Keratinocyte (primary cell): ENCODE data around the gene VMP1. TPM values are rescaled to one million over a fixed set of nuclear protein-coding genes. Genes with fewer than 3 reads are reported as not detected.

Source experiments
- DNase-seq: peaks from one replicate; pipeline ENCODE4 v3.0.0-alpha.2; 2011; ENCODE audit warnings: low read depth, missing footprints, low spot score
- FAIRE-seq: peaks from 2 replicates; lab custom pipeline; 2011; peaks lifted over from hg19 to GRCh38; lab: Jason Lieb, UNC
- H2AFZ ChIP-seq: 2 replicates; pipeline ENCODE4 v1.6.0; 2012; ENCODE audit warnings: low read length, control low read depth, inconsistent platforms; ENCODE audit not compliant: control insufficient read depth
- H3K27ac ChIP-seq: 2 replicates; pipeline ENCODE4 v1.5.1; 2011; ENCODE audit warnings: low read length; ENCODE audit not compliant: control insufficient read depth, insufficient read depth
- H3K27me3 ChIP-seq: 3 replicates; pipeline ENCODE4 v1.6.0; 2011; ENCODE audit warnings: low read length; ENCODE audit not compliant: control insufficient read depth, insufficient read depth; ENCODE audit errors: extremely low read depth
- H3K36me3 ChIP-seq, 2 experiments: 2 replicates in 1 of 2; 3 replicates in 1 of 2; pipeline ENCODE4 v1.5.1; 2011; ENCODE audit warnings: low read length in 2 of 2, mild to moderate bottlenecking in 1 of 2; ENCODE audit not compliant: control insufficient read depth in 2 of 2, insufficient read depth in 2 of 2; ENCODE audit errors: extremely low read depth in 1 of 2
- H3K4me1 ChIP-seq: 3 replicates; pipeline ENCODE4 v1.5.1; 2011; ENCODE audit warnings: low read length; ENCODE audit not compliant: control insufficient read depth, insufficient read depth; ENCODE audit errors: extremely low read depth
- H3K4me2 ChIP-seq: 3 replicates; pipeline ENCODE4 v1.6.0; 2011; ENCODE audit warnings: low read depth, low read length; ENCODE audit not compliant: control insufficient read depth, insufficient read depth; ENCODE audit errors: extremely low read depth
- H3K4me3 ChIP-seq, 3 experiments: fragments of 200-600 bp in 1 of 3; sonication (generic) in 1 of 3; 2 replicates in 2 of 3; 3 replicates in 1 of 3; pipeline ENCODE4 v1.5.1; 2011 to 2016; ENCODE audit warnings: low read length in 3 of 3, mild to moderate bottlenecking in 3 of 3, control low read depth in 2 of 3, inconsistent platforms in 1 of 3, low read depth in 1 of 3, mixed read lengths in 1 of 3, mixed run types in 1 of 3, moderate library complexity in 1 of 3; ENCODE audit not compliant: control insufficient read depth in 2 of 3, insufficient read depth in 2 of 3; ENCODE audit errors: extremely low read depth in 1 of 3
- H3K79me2 ChIP-seq: 2 replicates; pipeline ENCODE4 v1.6.0; 2012; ENCODE audit warnings: low read length; ENCODE audit not compliant: control insufficient read depth, insufficient read depth
- H3K9ac ChIP-seq: 3 replicates; pipeline ENCODE4 v1.6.0; 2011; ENCODE audit warnings: low read length; ENCODE audit not compliant: control insufficient read depth, insufficient read depth; ENCODE audit errors: extremely low read depth
- H3K9me1 ChIP-seq: 3 replicates; pipeline ENCODE4 v1.6.0; 2011; ENCODE audit warnings: low read length; ENCODE audit not compliant: control insufficient read depth, insufficient read depth; ENCODE audit errors: extremely low read depth
- H3K9me3 ChIP-seq: 2 replicates; pipeline ENCODE4 v1.5.1; 2012; ENCODE audit warnings: low read depth, low read length; ENCODE audit not compliant: control insufficient read depth
- H4K20me1 ChIP-seq: 3 replicates; pipeline ENCODE4 v1.6.0; 2011; ENCODE audit warnings: low read length; ENCODE audit not compliant: control insufficient read depth, insufficient read depth; ENCODE audit errors: extremely low read depth
- CTCF ChIP-seq, 3 experiments: IDR thresholded peaks in 1 of 3; conservative IDR thresholded peaks in 1 of 3; optimal IDR thresholded peaks in 1 of 3; 2 replicates in 2 of 3; 3 replicates in 1 of 3; pipeline versions ENCODE3 to v1.5.1; 2011; ENCODE audit warnings: low read length in 3 of 3, mild to moderate bottlenecking in 3 of 3, moderate library complexity in 2 of 3, control low read depth in 1 of 3, inconsistent platforms in 1 of 3; ENCODE audit not compliant: insufficient read depth in 2 of 3; ENCODE audit errors: extremely low read depth in 1 of 3
- EZH2 ChIP-seq: IDR thresholded peaks from one replicate; pipeline ENCODE4 v1.6.1; 2012; ENCODE audit warnings: inconsistent platforms, mild to moderate bottlenecking, low read length, moderate library complexity
- dilution Hi-C: fragments of 300-500 bp; cut with MboI; formaldehyde crosslinking; loops from one replicate; pipeline ENCODE4 v1.7.0; 2020; ENCODE audit warnings: low sequenced_read_pairs; ENCODE audit not compliant: extremely low pct_ligation_motif_present
- polyA plus RNA-seq, 5 experiments: library from polyadenylated mRNA; depleted of rRNA in 3 of 5; stranded (reverse) in 3 of 5; stranded (forward) in 1 of 5; unstranded in 1 of 5; fragments of >200 nt; gene quantifications; 1 replicate in 1 of 5; 2 replicates in 3 of 5; 3 replicates in 1 of 5; pipeline versions ENCODE4 v1.2.1 to v1.2.3, GENCODE V29; 2011 to 2012; ENCODE audit warnings: missing spikeins in 2 of 5, low read depth in 1 of 5, low replicate concordance in 1 of 5
- small RNA-seq, 3 experiments: library from RNA; depleted of rRNA; stranded (forward); fragments of <200 nt; gene quantifications; one replicate each; pipeline ENCODE3, GENCODE V24; 2012; ENCODE audit warnings: low read depth in 3 of 3, low replicate concordance in 1 of 3; ENCODE audit not compliant: insufficient read length in 3 of 3

The VMP1 gene
- polyA plus RNA-seq, 1 donor (not counting 4 experiments of a cell fraction or from before 2014, with no cell fraction given) = 303 TPM

DNA sequence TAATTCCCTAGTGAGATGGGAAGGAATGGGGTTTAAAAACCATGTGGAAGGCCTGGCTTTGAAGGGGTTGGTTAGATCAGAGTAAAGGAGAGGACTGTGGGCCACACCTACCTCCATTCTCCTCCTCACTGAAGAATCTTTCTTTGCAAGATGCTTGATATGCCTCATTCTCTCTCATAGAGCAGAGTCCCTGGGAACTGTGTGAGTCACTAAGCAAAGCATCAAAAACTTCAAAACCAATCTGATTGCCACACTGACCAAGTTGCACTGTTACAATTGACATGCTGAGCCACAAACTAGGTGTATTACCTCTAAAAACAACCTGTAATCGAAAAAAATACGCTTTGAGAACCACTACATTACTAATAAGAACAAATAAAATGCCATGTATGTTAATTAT lies 183.3 kb downstream of the VMP1 start:
- Histone ChIP-seq H4K20me1 (peaks cover 4% of the 10 kb centered on the region), H3K36me3 (peaks cover 1 to 5% of the 10 kb centered on the region in 2 experiments), H3K79me2 (peaks cover 34% of the 10 kb centered on the region), H3K4me3 (no peak overlapping the region), H3K4me1 (peaks cover 15% of the 10 kb centered on the region), H3K9me1 (no peaks in the 10 kb centered on the region), H3K4me2 (no peak overlapping the region), H3K27ac (no peak overlapping the region), H3K9ac (no peak overlapping the region), H3K27me3 (no peaks in the 10 kb centered on the region), H2AFZ (no peak overlapping the region), H3K9me3 (no peaks in the 10 kb centered on the region)
- dilution Hi-C loops = no loop called here
- no peak for DNase-seq
- no peak for FAIRE-seq
- no peak for TF ChIP-seq EZH2
- no peak for TF ChIP-seq CTCF (optimal IDR thresholded peaks at IDR 0.05 in 1 of 3, IDR thresholded peaks at IDR 0.05 in 1 of 3, conservative IDR thresholded peaks at IDR 0.05 in 1 of 3; ENCODE audit: extremely low read depth in 1 of 3, insufficient read depth in 2 of 3, low read length in 3 of 3)

Small RNA genes within 50 kb of the gene (small RNA-seq; reads per million reads assigned to genes)
- gene AC040904.1 = 0 reads per million in 3 experiments
- 0 reads per million in 3 experiments for gene RNU6-450P

Other genes with a start within 250 kb of the VMP1 start
- 19.6 to 30.7 TPM (median 20.4 TPM) in 3 replicates for gene DHX40, start 142.0 kb upstream of the VMP1 start, polyA plus RNA-seq
- 168 to 352 TPM (median 209 TPM) in 3 replicates for gene CLTC, start 87.8 kb upstream of the VMP1 start, polyA plus RNA-seq
- gene PTRH2, start 224 bp upstream of the VMP1 start, polyA plus RNA-seq = 94.1 to 107 TPM (median 97.0 TPM) in 3 replicates
- 5.5 to 7.6 TPM (median 5.9 TPM) in 3 replicates for gene TUBD1, start 185.3 kb downstream of the VMP1 start, polyA plus RNA-seq
- 13.4 to 19.7 TPM (median 14.2 TPM) in 3 replicates for gene RPS6KB1, start 185.5 kb downstream of the VMP1 start, polyA plus RNA-seq